HEK293T (cell line): Measurements from ENCODE around the gene ABCA5.

Experiments used
- CTCF ChIA-PET: fragments of 350-600 bp; formaldehyde crosslinking; extraction: SDS; loops from one replicate; lab custom pipeline; 2021; ENCODE audit warnings: antibody characterized with exemption, inconsistent platforms; lab: Yijun Ruan, JAX
- POLR2A ChIA-PET: fragments of 350-600 bp; formaldehyde crosslinking; extraction: SDS; loops from one replicate; lab custom pipeline; 2020; ENCODE audit warnings: antibody characterized with exemption, inconsistent platforms; lab: Yijun Ruan, JAX
- DNase-seq: peaks from one replicate; pipeline ENCODE4 v3.0.0; 2012; ENCODE audit warnings: mixed read lengths; ENCODE audit errors: extremely low spot score
- ARNT ChIP-seq: fragments of 450-650 bp; IDR thresholded peaks from 2 replicates; pipeline ENCODE4 v1.6.1; 2017; ENCODE audit warnings: mild to moderate bottlenecking
- BHLHE40 ChIP-seq: fragments of 450-650 bp; IDR thresholded peaks from 2 replicates; pipeline ENCODE4 v1.6.1; 2016; ENCODE audit warnings: mild to moderate bottlenecking, moderate library complexity, borderline replicate concordance
- CTBP1 ChIP-seq: fragments of 450-650 bp; IDR thresholded peaks from 2 replicates; pipeline ENCODE4 v1.6.1; 2016; ENCODE audit warnings: borderline replicate concordance
- ELF4 ChIP-seq: fragments of 450-650 bp; IDR thresholded peaks from 2 replicates; pipeline ENCODE4 v1.6.1; 2017; ENCODE audit warnings: antibody characterized with exemption
- FOXA1 ChIP-seq: fragments of 450-650 bp; IDR thresholded peaks from 2 replicates; pipeline ENCODE4 v1.6.1; 2016; ENCODE audit warnings: mild to moderate bottlenecking
- FOXK2 ChIP-seq: fragments of 450-650 bp; IDR thresholded peaks from 2 replicates; pipeline ENCODE4 v1.6.1; 2016; ENCODE audit warnings: mild to moderate bottlenecking
- FOXM1 ChIP-seq: fragments of 450-650 bp; IDR thresholded peaks from 2 replicates; pipeline ENCODE4 v1.6.1; 2017; ENCODE audit warnings: mild to moderate bottlenecking, borderline replicate concordance
- HDGF ChIP-seq: fragments of 450-650 bp; IDR thresholded peaks from 2 replicates; pipeline ENCODE4 v1.6.1; 2017; ENCODE audit warnings: antibody characterized with exemption, borderline replicate concordance
- L3MBTL2 ChIP-seq: fragments of 450-650 bp; conservative IDR thresholded peaks from 2 replicates; pipeline ENCODE4 v1.6.1; 2016; ENCODE audit warnings: mild to moderate bottlenecking
- LEF1 ChIP-seq: fragments of 450-650 bp; IDR thresholded peaks from 2 replicates; pipeline ENCODE4 v1.6.1; 2017; ENCODE audit warnings: mild to moderate bottlenecking, borderline replicate concordance
- NFRKB ChIP-seq: fragments of 450-650 bp; IDR thresholded peaks from 2 replicates; pipeline ENCODE4 v1.6.1; 2016; ENCODE audit warnings: mild to moderate bottlenecking, moderate library complexity
- SP1 ChIP-seq: fragments of 450-650 bp; IDR thresholded peaks from 2 replicates; pipeline ENCODE4 v1.6.1; 2017
- SUZ12 ChIP-seq: fragments of 450-650 bp; IDR thresholded peaks from 2 replicates; pipeline ENCODE4 v1.6.1; 2016; ENCODE audit warnings: mild to moderate bottlenecking
- TARDBP ChIP-seq: fragments of 450-650 bp; IDR thresholded peaks from 2 replicates; pipeline ENCODE4 v1.6.1; 2016
- ZNF384 ChIP-seq: fragments of 450-650 bp; IDR thresholded peaks from 2 replicates; pipeline ENCODE4 v1.6.1; 2016
- TF ChIP-seq, protein P1 (sequence below): fragments of 450-650 bp; IDR thresholded peaks from 2 replicates; pipeline ENCODE4 v1.6.1; 2016

The ABCA5 gene

DNA sequence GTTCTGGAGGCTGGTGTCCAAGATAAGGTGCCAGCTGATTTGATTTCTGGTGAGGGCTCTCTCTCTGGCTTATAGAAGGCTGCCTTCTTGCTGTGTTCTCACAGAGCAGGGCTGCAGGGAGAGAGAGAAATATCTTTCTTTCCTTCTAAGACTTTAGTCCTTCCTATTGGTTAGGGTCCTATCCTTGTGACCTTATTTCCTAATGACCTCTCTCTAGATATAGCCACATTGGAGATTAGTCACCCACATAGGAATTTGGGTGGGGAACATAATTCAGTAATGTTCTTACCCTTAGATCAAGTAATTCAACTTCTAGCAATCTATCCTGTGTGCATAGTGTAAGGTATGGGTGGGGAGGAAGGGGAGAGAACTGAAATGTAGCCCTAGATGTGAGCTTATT is 18.0 kb upstream of the ABCA5 start:
- TF ChIP-seq, protein P1, sequence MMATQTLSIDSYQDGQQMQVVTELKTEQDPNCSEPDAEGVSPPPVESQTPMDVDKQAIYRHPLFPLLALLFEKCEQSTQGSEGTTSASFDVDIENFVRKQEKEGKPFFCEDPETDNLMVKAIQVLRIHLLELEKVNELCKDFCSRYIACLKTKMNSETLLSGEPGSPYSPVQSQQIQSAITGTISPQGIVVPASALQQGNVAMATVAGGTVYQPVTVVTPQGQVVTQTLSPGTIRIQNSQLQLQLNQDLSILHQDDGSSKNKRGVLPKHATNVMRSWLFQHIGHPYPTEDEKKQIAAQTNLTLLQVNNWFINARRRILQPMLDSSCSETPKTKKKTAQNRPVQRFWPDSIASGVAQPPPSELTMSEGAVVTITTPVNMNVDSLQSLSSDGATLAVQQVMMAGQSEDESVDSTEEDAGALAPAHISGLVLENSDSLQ, result no peak
- CTCF ChIA-PET, result no interaction called here
- POLR2A ChIA-PET, result no interaction called here
- DNase-seq, result no peak

GRCh38 chr17:69342896-69343644 is 16.1 kb upstream of the ABCA5 start:
- ChIA-PET CTCF (no interaction called here), POLR2A (no interaction called here)
- TF ChIP-seq L3MBTL2 (no peak), ARNT (no peak), SUZ12 (no peak), HDGF (no peak)
- no peak for DNase-seq

GRCh38 chr17:69339937-69340336 is 13.0 kb upstream of the ABCA5 start:
- ChIA-PET POLR2A (interaction anchor here (0.7 kb wide), 1 partner anchor 13 kb away, joined by 3 read pairs; the partner anchor contains the start of gene ABCA5), CTCF (no interaction called here)
- TF ChIP-seq SP1 (no peak), NFRKB (no peak), CTBP1 (no peak), TARDBP (no peak), SUZ12 (no peak)
- DNase-seq, result no peak

- ChIA-PET POLR2A (no interaction called here), CTCF (no interaction called here)
- TF ChIP-seq BHLHE40, result no peak
- no peak for TF ChIP-seq HDGF
- no peak for TF ChIP-seq NFRKB
- no peak for TF ChIP-seq SP1
- TF ChIP-seq ZNF384, result no peak
- TF ChIP-seq ELF4, result no peak
- no peak for TF ChIP-seq FOXA1
- DNase-seq, result no peak
These were observed 10.1 kb upstream of the ABCA5 start for GRCh38 chr17:69336996-69337395.

DNA sequence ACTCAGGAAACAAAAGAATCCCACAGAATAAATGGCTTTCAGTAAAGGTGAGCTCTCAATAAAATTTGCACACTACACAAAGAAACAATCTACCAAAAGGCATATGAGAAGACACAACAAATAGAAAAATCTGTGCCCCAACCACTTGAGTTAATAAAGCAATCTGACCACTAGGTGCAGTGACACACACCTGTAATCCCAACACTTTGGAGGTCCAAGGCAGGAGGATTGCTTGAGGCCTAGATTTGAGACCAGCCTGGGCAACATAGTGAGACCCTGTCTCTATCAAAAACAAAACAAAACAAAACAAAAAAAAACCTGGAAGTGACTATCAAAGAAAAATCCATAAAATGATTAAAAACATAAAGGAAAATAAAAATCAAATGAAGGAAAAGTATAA is 9.6 kb upstream of the ABCA5 start:
- TF ChIP-seq CTBP1 (no peak), NFRKB (no peak), FOXK2 (no peak), LEF1 (no peak), TARDBP (no peak), HDGF (no peak), FOXM1 (no peak)
- ChIA-PET CTCF (no interaction called here), POLR2A (interaction anchor here (1.5 kb wide), 1 partner anchor 10 kb away, joined by 4 read pairs; the partner anchor contains the start of gene ABCA5)
- no peak for DNase-seq

GRCh38 chr17:69335058-69335457 is 8.1 kb upstream of the ABCA5 start:
- no peak for TF ChIP-seq NFRKB
- TF ChIP-seq LEF1, result no peak
- TF ChIP-seq BHLHE40, result no peak
- TF ChIP-seq SP1, result no peak
- TF ChIP-seq ARNT, result no peak
- DNase-seq, result peak; percentile 22
- CTCF ChIA-PET, result no interaction called here
- POLR2A ChIA-PET, result interaction anchor here (1.5 kb wide), 1 partner anchor 8 kb away, joined by 4 read pairs; the partner anchor contains the start of gene ABCA5

DNA sequence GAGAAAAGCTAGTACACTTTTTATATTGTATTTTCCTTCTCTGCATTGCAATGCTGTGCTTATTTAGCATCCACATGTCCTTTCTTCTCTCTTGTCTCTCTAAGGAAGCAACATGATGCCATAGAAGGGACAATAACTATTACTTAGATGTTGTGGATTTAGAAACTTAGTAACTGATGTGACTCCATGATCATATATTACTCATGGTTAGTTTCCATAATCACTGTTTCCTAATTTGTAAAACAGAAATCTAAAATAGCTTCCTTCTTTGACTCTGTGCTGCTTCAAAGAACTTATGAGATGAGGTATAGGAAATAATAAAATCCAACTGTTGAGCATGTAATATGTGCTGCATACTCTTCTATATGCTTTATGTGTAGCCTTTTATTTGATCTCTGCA is 6.6 kb upstream of the ABCA5 start:
- TF ChIP-seq ELF4, result no peak
- no peak for TF ChIP-seq ZNF384
- no peak for TF ChIP-seq L3MBTL2
- no peak for TF ChIP-seq HDGF
- POLR2A ChIA-PET, result no interaction called here
- CTCF ChIA-PET, result interaction anchor here (0.6 kb wide), 1 partner anchor 381 kb away, joined by 6 read pairs; no protein-coding TSS in a partner anchor
- DNase-seq, result no peak

- ChIA-PET CTCF (no interaction called here), POLR2A (no interaction called here)
- TF ChIP-seq CTBP1 (no peak), BHLHE40 (no peak), HDGF (no peak), FOXM1 (no peak), ZNF384 (no peak), NFRKB (no peak), ELF4 (no peak), ARNT (no peak), TARDBP (no peak), LEF1 (no peak), L3MBTL2 (no peak), SUZ12 (no peak)
- TF ChIP-seq, protein P1, result no peak
- DNase-seq, result no peak
These were observed 4.8 kb upstream of the ABCA5 start for GRCh38 chr17:69331756-69332155.
